C4-2B (cell line): ENCODE results near the gene EEF2K.

Experiments used
- CTCF ChIP-seq: fragments of 450-650 bp; conservative IDR thresholded peaks from 2 replicates; pipeline ENCODE4 v1.5.1; 2017; ENCODE audit warnings: mild to moderate bottlenecking
- ZFX ChIP-seq: fragments of 450-650 bp; IDR thresholded peaks from 2 replicates; pipeline ENCODE4 v1.6.1; 2017

- TF ChIP-seq CTCF = no peak
- TF ChIP-seq ZFX = no peak
These were observed 111.0 kb downstream of the EEF2K start for GRCh38 chr16:22317001-22317530.
